HG03175 (cell line): ENCODE results near the gene TMEM167A.
"Not testable (repeated sequence)": the region's sequence is repeated elsewhere in the genome, so short reads cannot be mapped to it uniquely, and the experiment has no call there.

Experiments
- ATAC-seq: cut with Tn5 transposase; IDR thresholded peaks from one replicate; pipeline ENCODE4 v1.9.1; 2021; ENCODE audit warnings: mild to moderate bottlenecking, moderate library complexity; ENCODE audit not compliant: unreplicated experiment

TMEM167A gene

GRCh38 chr5:83092619-83093018, 15.4 kb upstream of the TMEM167A start:
- no peak for ATAC-seq

GRCh38 chr5:83090169-83090568, 13.0 kb upstream of the TMEM167A start:
- no peak for ATAC-seq

GRCh38 chr5:83085106-83085505, 7.9 kb upstream of the TMEM167A start:
- ATAC-seq, result no peak

- ATAC-seq, result no peak
Measured at GRCh38 chr5:83084336-83084735, 7.1 kb upstream of the TMEM167A start.

GRCh38 chr5:83082750-83083149, 5.6 kb upstream of the TMEM167A start:
- no peak for ATAC-seq

- ATAC-seq, result peak; percentile 7
Measured at GRCh38 chr5:83077662-83078261, 568 bp upstream of the TMEM167A start.

GRCh38 chr5:83072966-83073365, 4.2 kb downstream of the TMEM167A start:
- ATAC-seq, result no peak

GRCh38 chr5:83071286-83072051, 5.7 kb downstream of the TMEM167A start:
- ATAC-seq, result no peak

GRCh38 chr5:83069096-83069799, 7.9 kb downstream of the TMEM167A start:
- no peak for ATAC-seq

- not testable (repeated sequence) for ATAC-seq
Measured at GRCh38 chr5:83067377-83067776, 9.8 kb downstream of the TMEM167A start.

GRCh38 chr5:83066548-83067110, 10.6 kb downstream of the TMEM167A start:
- no peak for ATAC-seq

- ATAC-seq, result no peak
Measured at GRCh38 chr5:83059341-83059740, 17.9 kb downstream of the TMEM167A start.

GRCh38 chr5:83058726-83059125, 18.5 kb downstream of the TMEM167A start:
- ATAC-seq, result no peak

- no peak for ATAC-seq
Measured at GRCh38 chr5:83055166-83055565, 22.0 kb downstream of the TMEM167A start.

GRCh38 chr5:83050723-83051340, 26.4 kb downstream of the TMEM167A start:
- no peak for ATAC-seq

- ATAC-seq, result no peak
Measured at GRCh38 chr5:83049370-83049885, 27.8 kb downstream of the TMEM167A start.

- no peak for ATAC-seq
Measured at GRCh38 chr5:83048811-83049210, 28.4 kb downstream of the TMEM167A start.

- ATAC-seq, result no peak
Measured at GRCh38 chr5:83048277-83048676, 28.9 kb downstream of the TMEM167A start.

GRCh38 chr5:83044926-83045325, 32.3 kb downstream of the TMEM167A start:
- ATAC-seq, result no peak

- no peak for ATAC-seq
Measured at GRCh38 chr5:83042507-83042906, 34.7 kb downstream of the TMEM167A start.

GRCh38 chr5:83038924-83039323, 38.3 kb downstream of the TMEM167A start:
- ATAC-seq, result no peak
